ENCODE results near the gene ALX3.
A peak's percentile ranks its signal among the peaks of the same experiment; 100 is the strongest.

The ALX3 gene

GRCh38 chr1:110107867-110108469 is 37.5 kb upstream of the ALX3 start:
- FAIRE-seq (no peak), DNase-seq (ENCODE audit: insufficient read length, low spot score) (no peak)
- TF ChIP-seq POU2F2 (IDR thresholded peaks at IDR 0.05; ENCODE audit: low read depth, low read length), result no peak
- TF ChIP-seq PAX5 (IDR thresholded peaks at IDR 0.05; ENCODE audit: insufficient read depth, low read length, severe bottlenecking), result no peak
- TF ChIP-seq SPI1 (IDR thresholded peaks at IDR 0.05; ENCODE audit: low read depth, low read length), result no peak
- no peak for TF ChIP-seq POLR2AphosphoS5 (IDR thresholded peaks at IDR 0.05; ENCODE audit: low read depth, low read length)
- TF ChIP-seq POLR2A (IDR thresholded peaks at IDR 0.05; ENCODE audit: low read depth, low read length), result no peak
- no peak for TF ChIP-seq TAF1 (IDR thresholded peaks at IDR 0.05; ENCODE audit: low read depth, low read length)

GRCh38 chr1:110106013-110106941 is 35.8 kb upstream of the ALX3 start:
- FAIRE-seq (peak; percentile 90), DNase-seq (ENCODE audit: insufficient read length, low spot score) (peak; percentile 67)
- TF ChIP-seq SPI1 (IDR thresholded peaks at IDR 0.05; ENCODE audit: low read depth, low read length), result no peak
- TF ChIP-seq TAF1 (IDR thresholded peaks at IDR 0.05; ENCODE audit: low read depth, low read length), result no peak
- TF ChIP-seq POLR2AphosphoS5 (IDR thresholded peaks at IDR 0.05; ENCODE audit: low read depth, low read length), result no peak
- no peak for TF ChIP-seq POU2F2 (IDR thresholded peaks at IDR 0.05; ENCODE audit: low read depth, low read length)
- no peak for TF ChIP-seq POLR2A (IDR thresholded peaks at IDR 0.05; ENCODE audit: low read depth, low read length)
- TF ChIP-seq PAX5 (IDR thresholded peaks at IDR 0.05; ENCODE audit: insufficient read depth, low read length, severe bottlenecking), result no peak

GRCh38 chr1:110102081-110102480 is 31.6 kb upstream of the ALX3 start:
- peak; percentile 72 for FAIRE-seq
- peak; percentile 39 for DNase-seq (ENCODE audit: insufficient read length, low spot score)
- TF ChIP-seq PAX5 (IDR thresholded peaks at IDR 0.05; ENCODE audit: insufficient read depth, low read length, severe bottlenecking), result no peak
- no peak for TF ChIP-seq POLR2A (IDR thresholded peaks at IDR 0.05; ENCODE audit: low read depth, low read length)

- DNase-seq (ENCODE audit: insufficient read length, low spot score) (no peak), FAIRE-seq (no peak)
- TF ChIP-seq POLR2AphosphoS5 (IDR thresholded peaks at IDR 0.05; ENCODE audit: low read depth, low read length), result no peak
- no peak for TF ChIP-seq TAF1 (IDR thresholded peaks at IDR 0.05; ENCODE audit: low read depth, low read length)
- no peak for TF ChIP-seq POU2F2 (IDR thresholded peaks at IDR 0.05; ENCODE audit: low read depth, low read length)
- TF ChIP-seq SPI1 (IDR thresholded peaks at IDR 0.05; ENCODE audit: low read depth, low read length), result no peak
- no peak for TF ChIP-seq PAX5 (IDR thresholded peaks at IDR 0.05; ENCODE audit: insufficient read depth, low read length, severe bottlenecking)
- no peak for TF ChIP-seq POLR2A (IDR thresholded peaks at IDR 0.05; ENCODE audit: low read depth, low read length)
These were observed 29.9 kb upstream of the ALX3 start for GRCh38 chr1:110100335-110100734.

- TF ChIP-seq TAF1 (IDR thresholded peaks at IDR 0.05; ENCODE audit: low read depth, low read length) (no peak), POU2F2 (IDR thresholded peaks at IDR 0.05; ENCODE audit: low read depth, low read length) (no peak), POLR2AphosphoS5 (IDR thresholded peaks at IDR 0.05; ENCODE audit: low read depth, low read length) (no peak), PAX5 (IDR thresholded peaks at IDR 0.05; ENCODE audit: insufficient read depth, low read length, severe bottlenecking) (no peak), SPI1 (IDR thresholded peaks at IDR 0.05; ENCODE audit: low read depth, low read length) (no peak), POLR2A (IDR thresholded peaks at IDR 0.05; ENCODE audit: low read depth, low read length) (no peak)
- FAIRE-seq (no peak), DNase-seq (ENCODE audit: insufficient read length, low spot score) (no peak)
These were observed 28.0 kb upstream of the ALX3 start for GRCh38 chr1:110098222-110099026.

DNA sequence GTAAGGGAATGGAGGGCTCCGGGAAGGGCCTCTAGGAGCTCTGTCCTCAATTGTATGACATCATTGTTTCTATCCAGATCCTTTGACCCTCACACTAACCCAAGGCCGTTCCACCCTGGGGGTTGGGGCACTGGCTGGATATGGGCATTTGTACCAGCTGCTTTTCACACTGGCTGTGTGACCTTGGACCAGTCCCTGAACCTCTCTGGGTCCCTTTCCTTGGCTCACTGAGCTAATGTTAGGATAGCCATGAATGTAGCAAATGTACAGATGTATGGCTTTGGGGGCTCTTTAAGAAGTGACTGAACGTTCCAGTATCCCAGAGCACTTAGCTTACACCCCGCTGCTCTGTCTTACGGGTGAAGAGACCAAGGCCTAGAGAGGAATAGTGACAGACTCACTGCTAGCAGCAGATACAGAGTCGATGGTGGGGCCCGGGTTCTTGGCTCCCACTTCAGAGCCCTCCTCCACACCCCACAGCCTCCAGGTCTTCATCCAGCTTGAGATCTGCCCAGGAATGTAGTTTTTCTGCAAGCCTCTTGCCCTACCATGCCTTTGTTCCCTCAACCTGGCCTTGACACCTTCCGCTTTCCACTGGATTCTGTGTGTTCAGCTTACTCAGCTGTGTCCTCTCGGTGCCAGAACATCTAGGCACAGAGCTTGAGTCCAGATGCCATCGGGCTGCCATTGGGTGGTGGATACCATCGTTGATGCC is 27.2 kb upstream of the ALX3 start:
- DNase-seq (ENCODE audit: insufficient read length, low spot score) (no peak), FAIRE-seq (no peak)
- TF ChIP-seq POLR2AphosphoS5 (IDR thresholded peaks at IDR 0.05; ENCODE audit: low read depth, low read length) (no peak), PAX5 (IDR thresholded peaks at IDR 0.05; ENCODE audit: insufficient read depth, low read length, severe bottlenecking) (no peak), SPI1 (IDR thresholded peaks at IDR 0.05; ENCODE audit: low read depth, low read length) (no peak), TAF1 (IDR thresholded peaks at IDR 0.05; ENCODE audit: low read depth, low read length) (no peak), POLR2A (IDR thresholded peaks at IDR 0.05; ENCODE audit: low read depth, low read length) (no peak), POU2F2 (IDR thresholded peaks at IDR 0.05; ENCODE audit: low read depth, low read length) (no peak)

DNA sequence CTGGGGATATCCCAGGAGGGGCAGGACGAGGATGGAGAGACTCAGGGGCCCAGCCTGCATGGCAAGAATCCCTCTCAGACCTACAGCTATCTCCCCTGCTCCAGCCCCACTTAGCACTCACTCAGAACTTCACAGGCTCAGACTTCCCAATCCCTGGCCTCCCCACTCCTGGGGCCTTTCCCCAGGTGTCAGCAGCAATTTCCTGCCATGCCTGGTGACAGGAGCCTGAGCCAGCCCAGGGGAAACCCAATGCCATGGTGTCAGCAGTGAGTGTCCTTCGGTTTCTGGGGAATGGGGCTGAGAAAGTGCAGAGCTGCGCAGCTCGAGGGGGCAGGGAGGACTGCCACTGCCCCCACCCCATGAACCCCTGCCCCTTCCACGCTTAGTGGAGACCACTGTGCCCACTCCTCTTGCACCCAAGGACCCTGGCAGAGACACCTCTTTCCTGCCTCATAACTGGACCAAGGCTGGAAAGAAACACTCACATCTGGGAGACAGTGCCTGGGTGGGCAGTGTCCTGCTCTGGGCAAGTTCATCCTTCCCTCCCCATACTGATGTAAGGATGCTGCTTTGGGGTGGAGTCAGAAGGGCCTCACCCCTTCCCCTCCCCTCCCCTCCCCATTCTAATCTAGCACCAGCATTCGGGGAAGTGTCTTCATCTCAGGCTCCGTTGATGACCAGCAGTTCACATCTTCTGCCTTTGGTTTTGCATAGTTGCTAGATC is 24.6 kb upstream of the ALX3 start:
- DNase-seq (ENCODE audit: insufficient read length, low spot score), result no peak
- no peak for TF ChIP-seq POLR2AphosphoS5 (IDR thresholded peaks at IDR 0.05; ENCODE audit: low read depth, low read length)
- TF ChIP-seq TAF1 (IDR thresholded peaks at IDR 0.05; ENCODE audit: low read depth, low read length), result no peak
- TF ChIP-seq POU2F2 (IDR thresholded peaks at IDR 0.05; ENCODE audit: low read depth, low read length), result no peak
- no peak for TF ChIP-seq POLR2A (IDR thresholded peaks at IDR 0.05; ENCODE audit: low read depth, low read length)
- no peak for TF ChIP-seq PAX5 (IDR thresholded peaks at IDR 0.05; ENCODE audit: insufficient read depth, low read length, severe bottlenecking)
- TF ChIP-seq SPI1 (IDR thresholded peaks at IDR 0.05; ENCODE audit: low read depth, low read length), result no peak
- no peak for FAIRE-seq

DNA sequence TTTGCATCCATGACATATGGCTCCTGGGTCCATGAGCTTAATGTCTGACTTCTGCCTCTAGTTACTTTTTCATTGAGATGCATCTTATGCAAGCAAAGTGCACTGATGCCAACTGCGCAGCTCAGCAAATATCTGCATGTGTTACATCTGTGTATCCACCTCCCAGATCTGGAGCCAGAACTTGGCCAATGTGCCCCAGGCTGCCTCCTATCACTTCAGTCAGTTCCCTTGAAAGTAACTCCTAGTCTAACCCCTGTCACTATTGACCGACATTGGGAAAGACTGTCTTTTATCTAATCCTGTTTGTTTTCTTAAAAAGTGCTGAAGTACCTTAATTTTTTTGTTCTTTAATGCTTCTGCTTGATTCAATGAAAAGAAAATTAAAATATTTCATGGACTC is 22.5 kb upstream of the ALX3 start:
- DNase-seq (ENCODE audit: insufficient read length, low spot score), result no peak
- no peak for FAIRE-seq
- TF ChIP-seq PAX5 (IDR thresholded peaks at IDR 0.05; ENCODE audit: insufficient read depth, low read length, severe bottlenecking), result no peak
- TF ChIP-seq POLR2AphosphoS5 (IDR thresholded peaks at IDR 0.05; ENCODE audit: low read depth, low read length), result no peak
- TF ChIP-seq POU2F2 (IDR thresholded peaks at IDR 0.05; ENCODE audit: low read depth, low read length), result no peak
- no peak for TF ChIP-seq TAF1 (IDR thresholded peaks at IDR 0.05; ENCODE audit: low read depth, low read length)
- no peak for TF ChIP-seq SPI1 (IDR thresholded peaks at IDR 0.05; ENCODE audit: low read depth, low read length)
- TF ChIP-seq POLR2A (IDR thresholded peaks at IDR 0.05; ENCODE audit: low read depth, low read length), result no peak
